Astrocyte (in vitro differentiated cells and primary cell): ENCODE measurements around the gene DNMBP. TPM values are rescaled to one million over a fixed set of nuclear protein-coding genes. Genes with fewer than 3 reads are reported as not detected.

Experiments
- DNase-seq: peaks from one replicate; pipeline ENCODE4 v3.0.0-alpha.2; 2010; ENCODE audit warnings: low read depth
- FAIRE-seq: peaks from 2 replicates; lab custom pipeline; 2011; peaks lifted over from hg19 to GRCh38; lab: Jason Lieb, UNC
- H2AFZ ChIP-seq: 2 replicates; pipeline ENCODE4 v1.6.0; 2012; ENCODE audit warnings: low read depth, low read length, inconsistent platforms
- H3K27ac ChIP-seq: 2 replicates; pipeline ENCODE4 v1.5.1; 2011; ENCODE audit warnings: low read depth, low read length, inconsistent platforms
- H3K27me3 ChIP-seq: 2 replicates; pipeline ENCODE4 v1.6.0; 2011; ENCODE audit warnings: low read length, inconsistent platforms; ENCODE audit not compliant: insufficient read depth
- H3K36me3 ChIP-seq: 2 replicates; pipeline ENCODE4 v1.5.1; 2011; ENCODE audit warnings: low read length, inconsistent platforms; ENCODE audit not compliant: insufficient read depth
- H3K4me1 ChIP-seq: 2 replicates; pipeline ENCODE4 v1.5.1; 2011; ENCODE audit warnings: low read length, inconsistent platforms; ENCODE audit not compliant: insufficient read depth
- H3K4me2 ChIP-seq: 2 replicates; pipeline ENCODE4 v1.6.0; 2012; ENCODE audit warnings: low read length, inconsistent platforms
- H3K4me3 ChIP-seq: 2 replicates; pipeline ENCODE4 v1.5.1; 2011; ENCODE audit warnings: low read depth, mild to moderate bottlenecking, low read length, inconsistent platforms; ENCODE audit not compliant: insufficient read depth
- H3K79me2 ChIP-seq: 2 replicates; pipeline ENCODE4 v1.6.0; 2012; ENCODE audit warnings: mild to moderate bottlenecking, low read length, inconsistent platforms; ENCODE audit not compliant: insufficient read depth
- H3K9ac ChIP-seq: 2 replicates; pipeline ENCODE4 v1.6.0; 2012; ENCODE audit warnings: mild to moderate bottlenecking, low read length, inconsistent platforms
- H3K9me3 ChIP-seq: 2 replicates; pipeline ENCODE4 v1.5.1; 2012; ENCODE audit warnings: low read depth, mild to moderate bottlenecking, low read length, inconsistent platforms; ENCODE audit not compliant: insufficient read depth
- H4K20me1 ChIP-seq: 2 replicates; pipeline ENCODE4 v1.6.0; 2012; ENCODE audit warnings: low read length, inconsistent platforms; ENCODE audit not compliant: insufficient read depth
- H3K27ac Mint-ChIP-seq: one replicate; pipeline ENCODE4 v1.8.0; 2021; ENCODE audit warnings: mild to moderate bottlenecking, mixed read lengths; ENCODE audit not compliant: unreplicated experiment
- H3K27me3 Mint-ChIP-seq: one replicate; pipeline ENCODE4 v1.8.0; 2021; ENCODE audit warnings: low read depth, mixed read lengths; ENCODE audit not compliant: unreplicated experiment
- H3K36me3 Mint-ChIP-seq: one replicate; pipeline ENCODE4 v1.8.0; 2021; ENCODE audit warnings: low read depth, mixed read lengths; ENCODE audit not compliant: unreplicated experiment
- H3K4me1 Mint-ChIP-seq: one replicate; pipeline ENCODE4 v1.8.0; 2021; ENCODE audit warnings: low read depth, mixed read lengths; ENCODE audit not compliant: unreplicated experiment
- H3K4me3 Mint-ChIP-seq: one replicate; pipeline ENCODE4 v1.8.0; 2021; ENCODE audit warnings: mild to moderate bottlenecking, moderate library complexity, mixed read lengths; ENCODE audit not compliant: unreplicated experiment
- H3K9me3 Mint-ChIP-seq: one replicate; pipeline ENCODE4 v1.8.0; 2021; ENCODE audit warnings: mild to moderate bottlenecking, mixed read lengths; ENCODE audit not compliant: unreplicated experiment
- EZH2 ChIP-seq: IDR thresholded peaks from 2 replicates; pipeline ENCODE4 v1.6.1; 2012; ENCODE audit warnings: mild to moderate bottlenecking, low read length, inconsistent platforms; ENCODE audit not compliant: insufficient read depth
- total RNA-seq: library from RNA; stranded (reverse); gene quantifications from 2 replicates; pipeline ENCODE4 v1.2.1, GENCODE V29; 2021
- TF ChIP-seq, protein P1 (sequence below): IDR thresholded peaks from 2 replicates; pipeline ENCODE4 v1.5.1; 2011; ENCODE audit warnings: low read depth, mild to moderate bottlenecking, inconsistent platforms, low read length, moderate library complexity; ENCODE audit not compliant: insufficient read depth

The DNMBP gene
- total RNA-seq, 1 donor from 2014 or later, result 24.8 TPM

DNA sequence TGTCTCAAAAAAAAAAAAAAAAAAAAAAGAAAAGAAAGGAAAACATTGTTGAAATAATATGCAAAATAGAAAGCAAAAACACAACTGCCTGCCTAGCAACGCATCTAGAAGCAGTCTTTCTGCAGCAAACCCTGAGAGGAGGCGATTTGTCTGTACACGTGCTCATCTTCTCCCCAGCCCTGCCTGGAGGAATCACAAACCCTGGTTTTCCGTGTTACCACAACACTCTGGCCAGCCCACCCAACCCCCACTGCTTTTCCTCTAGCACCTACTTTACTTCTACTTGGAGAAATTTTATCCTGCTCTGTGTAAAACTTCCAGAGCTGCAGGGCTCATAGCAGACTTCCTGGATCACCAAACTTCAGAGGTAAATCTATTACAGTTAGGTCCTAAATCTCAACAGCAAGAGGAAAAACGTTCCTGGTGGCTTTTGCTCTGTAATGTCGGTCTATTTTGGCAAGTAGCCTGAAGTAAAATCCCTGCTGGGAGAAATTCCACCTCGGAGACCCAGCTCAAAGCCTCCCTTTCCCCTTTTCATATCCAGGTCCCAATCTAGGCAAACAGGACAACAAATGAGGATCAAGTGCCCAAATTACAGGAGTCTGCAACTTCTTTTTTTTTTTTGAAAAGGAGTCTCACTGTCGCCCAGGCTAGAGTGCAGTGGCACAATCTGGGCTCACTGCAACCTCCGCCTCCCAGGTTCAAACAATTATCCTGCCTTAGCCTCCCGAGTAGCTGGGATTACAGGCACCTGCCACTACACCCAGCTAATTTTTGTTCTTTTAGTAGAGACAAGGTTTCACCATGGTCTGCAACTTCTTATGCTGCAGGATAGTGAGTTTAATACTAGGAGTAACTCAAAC, 91.6 kb downstream of the DNMBP start:
- no peaks in the 10 kb centered on the region for H3K9me3 Mint-ChIP-seq
- no peaks in the 10 kb centered on the region for H3K9me3 ChIP-seq
- no peaks in the 10 kb centered on the region for H3K27me3 Mint-ChIP-seq
- peaks cover 37% of the 10 kb centered on the region for H3K4me1 ChIP-seq
- peak overlapping the region; percentile 85 for H3K4me2 ChIP-seq
- peak overlapping the region; percentile 82 for H3K4me3 Mint-ChIP-seq
- H4K20me1 ChIP-seq, result peaks cover 61% of the 10 kb centered on the region
- peaks cover 95% of the 10 kb centered on the region for H3K79me2 ChIP-seq
- peak overlapping the region; percentile 62 for H3K9ac ChIP-seq
- DNase-seq, result peak; percentile 66
- H2AFZ ChIP-seq, result no peak overlapping the region
- H3K36me3 ChIP-seq, result peaks cover 8% of the 10 kb centered on the region
- peak overlapping the region; percentile 93 for H3K27ac Mint-ChIP-seq
- H3K36me3 Mint-ChIP-seq, result peaks cover 3% of the 10 kb centered on the region
- no peaks in the 10 kb centered on the region for H3K27me3 ChIP-seq
- FAIRE-seq, result no peak
- TF ChIP-seq EZH2, result no peak
- TF ChIP-seq, protein P1, sequence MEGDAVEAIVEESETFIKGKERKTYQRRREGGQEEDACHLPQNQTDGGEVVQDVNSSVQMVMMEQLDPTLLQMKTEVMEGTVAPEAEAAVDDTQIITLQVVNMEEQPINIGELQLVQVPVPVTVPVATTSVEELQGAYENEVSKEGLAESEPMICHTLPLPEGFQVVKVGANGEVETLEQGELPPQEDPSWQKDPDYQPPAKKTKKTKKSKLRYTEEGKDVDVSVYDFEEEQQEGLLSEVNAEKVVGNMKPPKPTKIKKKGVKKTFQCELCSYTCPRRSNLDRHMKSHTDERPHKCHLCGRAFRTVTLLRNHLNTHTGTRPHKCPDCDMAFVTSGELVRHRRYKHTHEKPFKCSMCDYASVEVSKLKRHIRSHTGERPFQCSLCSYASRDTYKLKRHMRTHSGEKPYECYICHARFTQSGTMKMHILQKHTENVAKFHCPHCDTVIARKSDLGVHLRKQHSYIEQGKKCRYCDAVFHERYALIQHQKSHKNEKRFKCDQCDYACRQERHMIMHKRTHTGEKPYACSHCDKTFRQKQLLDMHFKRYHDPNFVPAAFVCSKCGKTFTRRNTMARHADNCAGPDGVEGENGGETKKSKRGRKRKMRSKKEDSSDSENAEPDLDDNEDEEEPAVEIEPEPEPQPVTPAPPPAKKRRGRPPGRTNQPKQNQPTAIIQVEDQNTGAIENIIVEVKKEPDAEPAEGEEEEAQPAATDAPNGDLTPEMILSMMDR, result no peak
- H3K4me1 Mint-ChIP-seq, result peaks cover 29% of the 10 kb centered on the region
- peak overlapping the region; percentile 32 for H3K4me3 ChIP-seq
- peak overlapping the region; percentile 54 for H3K27ac ChIP-seq

DNA sequence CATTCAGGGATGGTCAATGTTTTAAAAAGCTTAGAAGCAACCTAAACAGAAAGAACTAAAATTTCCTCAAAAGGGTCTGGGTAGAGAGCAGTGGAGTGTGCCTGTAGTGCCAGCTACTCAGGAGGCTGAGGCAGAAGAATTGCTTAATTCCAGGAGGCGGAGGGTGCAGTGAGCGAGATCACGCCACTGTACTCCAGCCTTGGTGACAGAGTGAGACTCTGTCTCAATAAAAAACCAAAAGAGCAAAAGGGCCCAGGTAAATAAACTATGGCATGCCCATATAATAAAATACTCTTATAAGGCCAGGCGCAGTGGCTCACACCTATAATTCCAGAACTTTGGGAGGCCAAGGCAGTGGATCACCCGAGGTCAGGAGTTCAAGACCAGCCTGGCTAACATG, 93.0 kb downstream of the DNMBP start:
- Histone ChIP-seq H3K79me2 (peaks cover 96% of the 10 kb centered on the region), H3K9me3 (no peaks in the 10 kb centered on the region), H3K27me3 (no peaks in the 10 kb centered on the region), H4K20me1 (peaks cover 52% of the 10 kb centered on the region), H3K4me3 (no peak overlapping the region), H3K4me2 (no peak overlapping the region), H3K36me3 (peaks cover 8% of the 10 kb centered on the region), H3K27ac (no peak overlapping the region), H3K9ac (no peak overlapping the region), H3K4me1 (peaks cover 35% of the 10 kb centered on the region), H2AFZ (no peak overlapping the region)
- H3K27me3 Mint-ChIP-seq, result no peaks in the 10 kb centered on the region
- no peak overlapping the region for H3K27ac Mint-ChIP-seq
- no peak overlapping the region for H3K4me3 Mint-ChIP-seq
- FAIRE-seq, result no peak
- no peak for DNase-seq
- peaks cover 30% of the 10 kb centered on the region for H3K4me1 Mint-ChIP-seq
- TF ChIP-seq, protein P1, result no peak
- no peak for TF ChIP-seq EZH2
- peaks cover 1% of the 10 kb centered on the region for H3K36me3 Mint-ChIP-seq
- H3K9me3 Mint-ChIP-seq, result no peaks in the 10 kb centered on the region

DNA sequence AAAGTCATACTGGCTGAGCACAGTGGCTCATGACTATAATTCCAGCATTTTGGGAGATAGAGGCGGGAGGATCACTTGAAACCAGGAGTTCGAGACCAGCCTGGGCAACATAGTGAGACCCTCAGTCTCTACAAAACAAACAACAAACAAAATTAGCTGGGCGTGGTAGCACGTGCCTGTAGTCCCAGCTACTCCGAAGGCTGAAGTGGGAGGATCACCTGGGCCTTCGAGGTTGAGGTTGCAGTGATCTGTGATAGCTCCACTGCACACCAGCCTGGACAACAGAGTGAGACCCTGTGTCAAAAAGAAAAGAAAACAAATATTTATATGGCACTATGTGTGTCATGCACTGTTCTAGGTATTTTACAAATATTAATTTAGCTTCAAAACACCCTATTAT, 94.3 kb downstream of the DNMBP start:
- FAIRE-seq (no peak), DNase-seq (no peak)
- TF ChIP-seq EZH2, result no peak
- TF ChIP-seq, protein P1, result no peak
- Mint-ChIP-seq H3K36me3 (no peaks in the 10 kb centered on the region), H3K27me3 (no peaks in the 10 kb centered on the region), H3K9me3 (no peaks in the 10 kb centered on the region), H3K4me3 (no peak overlapping the region), H3K27ac (no peak overlapping the region), H3K4me1 (peaks cover 23% of the 10 kb centered on the region)
- Histone ChIP-seq H3K79me2 (peaks cover 97% of the 10 kb centered on the region), H3K9ac (no peak overlapping the region), H3K9me3 (no peaks in the 10 kb centered on the region), H3K4me1 (peaks cover 26% of the 10 kb centered on the region), H3K4me3 (no peak overlapping the region), H3K27me3 (no peaks in the 10 kb centered on the region), H3K27ac (no peak overlapping the region), H3K36me3 (peaks cover 5% of the 10 kb centered on the region), H4K20me1 (peaks cover 39% of the 10 kb centered on the region), H3K4me2 (no peak overlapping the region), H2AFZ (no peak overlapping the region)
